ENCODE results near the gene SERPINB7.

DNA sequence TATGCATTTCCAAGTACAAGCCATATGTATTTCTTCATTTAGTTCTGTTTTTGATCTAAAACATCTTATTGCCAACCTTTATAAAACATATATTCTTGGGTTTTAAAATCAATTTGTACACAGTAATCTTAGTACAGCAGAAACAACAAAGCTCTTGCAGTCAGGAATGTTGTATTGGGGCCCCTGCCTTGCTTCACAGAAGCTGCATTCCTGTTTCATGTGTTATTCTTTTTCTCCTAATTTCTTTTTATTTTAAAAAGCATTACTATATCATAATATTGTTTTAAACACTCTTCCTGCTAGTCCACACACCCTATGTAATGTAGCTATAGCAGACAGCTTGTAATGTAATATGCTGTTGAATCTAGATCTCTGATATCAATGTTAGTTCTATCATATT is 24.0 kb downstream of the SERPINB7 start:
- TF ChIP-seq MAZ (IDR thresholded peaks at IDR 0.05; ENCODE audit: borderline replicate concordance, low read depth, low read length) (no peak), KDM1A (IDR thresholded peaks at IDR 0.05; ENCODE audit: low read depth) (no peak), PHF8 (IDR thresholded peaks at IDR 0.05; ENCODE audit: borderline replicate concordance, low read depth) (no peak), JUN (IDR thresholded peaks at IDR 0.05) (no peak), NR3C1 (IDR thresholded peaks at IDR 0.05) (no peak)
- TF ChIP-seq, protein P1, sequence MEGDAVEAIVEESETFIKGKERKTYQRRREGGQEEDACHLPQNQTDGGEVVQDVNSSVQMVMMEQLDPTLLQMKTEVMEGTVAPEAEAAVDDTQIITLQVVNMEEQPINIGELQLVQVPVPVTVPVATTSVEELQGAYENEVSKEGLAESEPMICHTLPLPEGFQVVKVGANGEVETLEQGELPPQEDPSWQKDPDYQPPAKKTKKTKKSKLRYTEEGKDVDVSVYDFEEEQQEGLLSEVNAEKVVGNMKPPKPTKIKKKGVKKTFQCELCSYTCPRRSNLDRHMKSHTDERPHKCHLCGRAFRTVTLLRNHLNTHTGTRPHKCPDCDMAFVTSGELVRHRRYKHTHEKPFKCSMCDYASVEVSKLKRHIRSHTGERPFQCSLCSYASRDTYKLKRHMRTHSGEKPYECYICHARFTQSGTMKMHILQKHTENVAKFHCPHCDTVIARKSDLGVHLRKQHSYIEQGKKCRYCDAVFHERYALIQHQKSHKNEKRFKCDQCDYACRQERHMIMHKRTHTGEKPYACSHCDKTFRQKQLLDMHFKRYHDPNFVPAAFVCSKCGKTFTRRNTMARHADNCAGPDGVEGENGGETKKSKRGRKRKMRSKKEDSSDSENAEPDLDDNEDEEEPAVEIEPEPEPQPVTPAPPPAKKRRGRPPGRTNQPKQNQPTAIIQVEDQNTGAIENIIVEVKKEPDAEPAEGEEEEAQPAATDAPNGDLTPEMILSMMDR (IDR thresholded peaks at IDR 0.05), result no peak

Measured in A549 (cell line).